ENCODE measurements around the gene FAM180A.

DNA sequence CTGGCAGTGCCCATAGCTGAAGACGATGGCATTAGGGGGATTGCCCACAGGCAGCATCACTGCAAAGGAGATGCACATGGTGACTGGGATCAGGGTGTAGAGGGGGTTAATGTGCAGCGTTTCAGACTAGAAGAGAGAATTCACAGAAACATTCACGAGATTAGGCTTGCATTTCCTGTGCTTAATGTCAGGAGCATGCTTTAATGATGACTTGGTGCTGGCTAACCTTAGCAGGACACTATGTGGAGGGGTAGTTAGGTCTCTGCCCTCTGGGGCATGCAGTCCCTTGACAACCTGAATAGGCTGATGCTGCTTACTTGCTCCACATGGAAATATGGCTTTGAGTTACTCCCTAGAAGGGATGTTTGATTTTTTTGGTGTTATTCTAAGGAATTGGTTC is 64.5 kb downstream of the FAM180A start:
- TF ChIP-seq, protein P1, sequence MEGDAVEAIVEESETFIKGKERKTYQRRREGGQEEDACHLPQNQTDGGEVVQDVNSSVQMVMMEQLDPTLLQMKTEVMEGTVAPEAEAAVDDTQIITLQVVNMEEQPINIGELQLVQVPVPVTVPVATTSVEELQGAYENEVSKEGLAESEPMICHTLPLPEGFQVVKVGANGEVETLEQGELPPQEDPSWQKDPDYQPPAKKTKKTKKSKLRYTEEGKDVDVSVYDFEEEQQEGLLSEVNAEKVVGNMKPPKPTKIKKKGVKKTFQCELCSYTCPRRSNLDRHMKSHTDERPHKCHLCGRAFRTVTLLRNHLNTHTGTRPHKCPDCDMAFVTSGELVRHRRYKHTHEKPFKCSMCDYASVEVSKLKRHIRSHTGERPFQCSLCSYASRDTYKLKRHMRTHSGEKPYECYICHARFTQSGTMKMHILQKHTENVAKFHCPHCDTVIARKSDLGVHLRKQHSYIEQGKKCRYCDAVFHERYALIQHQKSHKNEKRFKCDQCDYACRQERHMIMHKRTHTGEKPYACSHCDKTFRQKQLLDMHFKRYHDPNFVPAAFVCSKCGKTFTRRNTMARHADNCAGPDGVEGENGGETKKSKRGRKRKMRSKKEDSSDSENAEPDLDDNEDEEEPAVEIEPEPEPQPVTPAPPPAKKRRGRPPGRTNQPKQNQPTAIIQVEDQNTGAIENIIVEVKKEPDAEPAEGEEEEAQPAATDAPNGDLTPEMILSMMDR (IDR thresholded peaks at IDR 0.05): no peak
- TF ChIP-seq, protein P2, sequence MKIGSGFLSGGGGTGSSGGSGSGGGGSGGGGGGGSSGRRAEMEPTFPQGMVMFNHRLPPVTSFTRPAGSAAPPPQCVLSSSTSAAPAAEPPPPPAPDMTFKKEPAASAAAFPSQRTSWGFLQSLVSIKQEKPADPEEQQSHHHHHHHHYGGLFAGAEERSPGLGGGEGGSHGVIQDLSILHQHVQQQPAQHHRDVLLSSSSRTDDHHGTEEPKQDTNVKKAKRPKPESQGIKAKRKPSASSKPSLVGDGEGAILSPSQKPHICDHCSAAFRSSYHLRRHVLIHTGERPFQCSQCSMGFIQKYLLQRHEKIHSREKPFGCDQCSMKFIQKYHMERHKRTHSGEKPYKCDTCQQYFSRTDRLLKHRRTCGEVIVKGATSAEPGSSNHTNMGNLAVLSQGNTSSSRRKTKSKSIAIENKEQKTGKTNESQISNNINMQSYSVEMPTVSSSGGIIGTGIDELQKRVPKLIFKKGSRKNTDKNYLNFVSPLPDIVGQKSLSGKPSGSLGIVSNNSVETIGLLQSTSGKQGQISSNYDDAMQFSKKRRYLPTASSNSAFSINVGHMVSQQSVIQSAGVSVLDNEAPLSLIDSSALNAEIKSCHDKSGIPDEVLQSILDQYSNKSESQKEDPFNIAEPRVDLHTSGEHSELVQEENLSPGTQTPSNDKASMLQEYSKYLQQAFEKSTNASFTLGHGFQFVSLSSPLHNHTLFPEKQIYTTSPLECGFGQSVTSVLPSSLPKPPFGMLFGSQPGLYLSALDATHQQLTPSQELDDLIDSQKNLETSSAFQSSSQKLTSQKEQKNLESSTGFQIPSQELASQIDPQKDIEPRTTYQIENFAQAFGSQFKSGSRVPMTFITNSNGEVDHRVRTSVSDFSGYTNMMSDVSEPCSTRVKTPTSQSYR (CRISPR knock-in tag; IDR thresholded peaks at IDR 0.05): no peak
- TF ChIP-seq NR2C2 (CRISPR knock-in tag; IDR thresholded peaks at IDR 0.05): no peak
- TF ChIP-seq, protein P3, sequence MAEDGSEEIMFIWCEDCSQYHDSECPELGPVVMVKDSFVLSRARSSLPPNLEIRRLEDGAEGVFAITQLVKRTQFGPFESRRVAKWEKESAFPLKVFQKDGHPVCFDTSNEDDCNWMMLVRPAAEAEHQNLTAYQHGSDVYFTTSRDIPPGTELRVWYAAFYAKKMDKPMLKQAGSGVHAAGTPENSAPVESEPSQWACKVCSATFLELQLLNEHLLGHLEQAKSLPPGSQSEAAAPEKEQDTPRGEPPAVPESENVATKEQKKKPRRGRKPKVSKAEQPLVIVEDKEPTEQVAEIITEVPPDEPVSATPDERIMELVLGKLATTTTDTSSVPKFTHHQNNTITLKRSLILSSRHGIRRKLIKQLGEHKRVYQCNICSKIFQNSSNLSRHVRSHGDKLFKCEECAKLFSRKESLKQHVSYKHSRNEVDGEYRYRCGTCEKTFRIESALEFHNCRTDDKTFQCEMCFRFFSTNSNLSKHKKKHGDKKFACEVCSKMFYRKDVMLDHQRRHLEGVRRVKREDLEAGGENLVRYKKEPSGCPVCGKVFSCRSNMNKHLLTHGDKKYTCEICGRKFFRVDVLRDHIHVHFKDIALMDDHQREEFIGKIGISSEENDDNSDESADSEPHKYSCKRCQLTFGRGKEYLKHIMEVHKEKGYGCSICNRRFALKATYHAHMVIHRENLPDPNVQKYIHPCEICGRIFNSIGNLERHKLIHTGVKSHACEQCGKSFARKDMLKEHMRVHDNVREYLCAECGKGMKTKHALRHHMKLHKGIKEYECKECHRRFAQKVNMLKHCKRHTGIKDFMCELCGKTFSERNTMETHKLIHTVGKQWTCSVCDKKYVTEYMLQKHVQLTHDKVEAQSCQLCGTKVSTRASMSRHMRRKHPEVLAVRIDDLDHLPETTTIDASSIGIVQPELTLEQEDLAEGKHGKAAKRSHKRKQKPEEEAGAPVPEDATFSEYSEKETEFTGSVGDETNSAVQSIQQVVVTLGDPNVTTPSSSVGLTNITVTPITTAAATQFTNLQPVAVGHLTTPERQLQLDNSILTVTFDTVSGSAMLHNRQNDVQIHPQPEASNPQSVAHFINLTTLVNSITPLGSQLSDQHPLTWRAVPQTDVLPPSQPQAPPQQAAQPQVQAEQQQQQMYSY (CRISPR knock-in tag; IDR thresholded peaks at IDR 0.05): no peak
- TF ChIP-seq ESRRA (CRISPR knock-in tag; IDR thresholded peaks at IDR 0.05; ENCODE audit: borderline replicate concordance): no peak
- TF ChIP-seq, protein P4, sequence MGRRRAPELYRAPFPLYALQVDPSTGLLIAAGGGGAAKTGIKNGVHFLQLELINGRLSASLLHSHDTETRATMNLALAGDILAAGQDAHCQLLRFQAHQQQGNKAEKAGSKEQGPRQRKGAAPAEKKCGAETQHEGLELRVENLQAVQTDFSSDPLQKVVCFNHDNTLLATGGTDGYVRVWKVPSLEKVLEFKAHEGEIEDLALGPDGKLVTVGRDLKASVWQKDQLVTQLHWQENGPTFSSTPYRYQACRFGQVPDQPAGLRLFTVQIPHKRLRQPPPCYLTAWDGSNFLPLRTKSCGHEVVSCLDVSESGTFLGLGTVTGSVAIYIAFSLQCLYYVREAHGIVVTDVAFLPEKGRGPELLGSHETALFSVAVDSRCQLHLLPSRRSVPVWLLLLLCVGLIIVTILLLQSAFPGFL (CRISPR knock-in tag; IDR thresholded peaks at IDR 0.05; ENCODE audit: borderline replicate concordance): no peak
- no peak for TF ChIP-seq IRF2 (CRISPR knock-in tag; IDR thresholded peaks at IDR 0.05; ENCODE audit: borderline replicate concordance, low read depth)
- TF ChIP-seq, protein P5, sequence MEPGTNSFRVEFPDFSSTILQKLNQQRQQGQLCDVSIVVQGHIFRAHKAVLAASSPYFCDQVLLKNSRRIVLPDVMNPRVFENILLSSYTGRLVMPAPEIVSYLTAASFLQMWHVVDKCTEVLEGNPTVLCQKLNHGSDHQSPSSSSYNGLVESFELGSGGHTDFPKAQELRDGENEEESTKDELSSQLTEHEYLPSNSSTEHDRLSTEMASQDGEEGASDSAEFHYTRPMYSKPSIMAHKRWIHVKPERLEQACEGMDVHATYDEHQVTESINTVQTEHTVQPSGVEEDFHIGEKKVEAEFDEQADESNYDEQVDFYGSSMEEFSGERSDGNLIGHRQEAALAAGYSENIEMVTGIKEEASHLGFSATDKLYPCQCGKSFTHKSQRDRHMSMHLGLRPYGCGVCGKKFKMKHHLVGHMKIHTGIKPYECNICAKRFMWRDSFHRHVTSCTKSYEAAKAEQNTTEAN (CRISPR knock-in tag; IDR thresholded peaks at IDR 0.05): no peak
- TF ChIP-seq, protein P6, sequence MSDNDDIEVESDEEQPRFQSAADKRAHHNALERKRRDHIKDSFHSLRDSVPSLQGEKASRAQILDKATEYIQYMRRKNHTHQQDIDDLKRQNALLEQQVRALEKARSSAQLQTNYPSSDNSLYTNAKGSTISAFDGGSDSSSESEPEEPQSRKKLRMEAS (CRISPR knock-in tag; IDR thresholded peaks at IDR 0.05): no peak

Measured in WTC11 (cell line).